ENCODE measurements around the gene PRKCE. TPM values are rescaled to one million over a fixed set of nuclear protein-coding genes. Genes with fewer than 3 reads are reported as not detected.

The PRKCE gene
- total and polyA plus RNA-seq, 2 experiments from 2014 or later, result 0.94 to 1.2 TPM

- TF ChIP-seq ZNF114 (CRISPR knock-in tag; IDR thresholded peaks at IDR 0.05), result no peak
- TF ChIP-seq ZNF331 (CRISPR knock-in tag; IDR thresholded peaks at IDR 0.05; ENCODE audit: low read depth), result no peak
- TF ChIP-seq CREB1 (CRISPR knock-in tag; IDR thresholded peaks at IDR 0.05; ENCODE audit: low read depth), result no peak
- no peak for TF ChIP-seq EZH2phosphoT487 (IDR thresholded peaks at IDR 0.05; ENCODE audit: unreplicated experiment)
These were observed 248.5 kb downstream of the PRKCE start (continued) for GRCh38 chr2:45899926-45900325.

- H3K36me3 Mint-ChIP-seq (ENCODE audit: low read depth), result no peaks in the 10 kb centered on the region
- H3K9me3 Mint-ChIP-seq, result no peaks in the 10 kb centered on the region
- H3K27ac Mint-ChIP-seq, result no peak overlapping the region
- Histone ChIP-seq H3K9me2 (ENCODE audit: insufficient read depth) (no peaks in the 10 kb centered on the region; the same call in 1 of the 2 replicates), H3K36me3 (ENCODE audit: insufficient read depth) (no peaks in the 10 kb centered on the region), H3F3A (replicated peaks; ENCODE audit: low read depth) (no peaks in the 10 kb centered on the region), H2AFZ (no peak overlapping the region), H3K27ac (ENCODE audit: low read depth) (no peak overlapping the region), H3K4me1 (ENCODE audit: insufficient read depth) (no peaks in the 10 kb centered on the region), H3K79me2 (replicated peaks; ENCODE audit: insufficient read depth) (no peaks in the 10 kb centered on the region), H3K27me3 (ENCODE audit: insufficient read depth) (no peaks in the 10 kb centered on the region), H3K4me2 (no peak overlapping the region), H4K20me1 (replicated peaks; ENCODE audit: insufficient read depth) (no peaks in the 10 kb centered on the region), H3K4me3 (no peak overlapping the region)
- no peaks in the 10 kb centered on the region for H3K4me1 Mint-ChIP-seq
- DNase-seq (ENCODE audit: low spot score) (no peak), ATAC-seq (no peak)
- H3K4me3 Mint-ChIP-seq, result no peak overlapping the region
- no peaks in the 10 kb centered on the region for H3K27me3 Mint-ChIP-seq (ENCODE audit: insufficient read depth, low read depth, poor library complexity)
- TF ChIP-seq EZH2 (IDR thresholded peaks at IDR 0.05; ENCODE audit: low read depth, unreplicated experiment), result no peak
- no peak for TF ChIP-seq ZNF462 (CRISPR knock-in tag; IDR thresholded peaks at IDR 0.05)
- TF ChIP-seq EZH2phosphoT487 (IDR thresholded peaks at IDR 0.05; ENCODE audit: unreplicated experiment), result no peak
- TF ChIP-seq ZNF114 (CRISPR knock-in tag; IDR thresholded peaks at IDR 0.05), result no peak
- TF ChIP-seq ZNF331 (CRISPR knock-in tag; IDR thresholded peaks at IDR 0.05; ENCODE audit: low read depth), result no peak
- TF ChIP-seq JUNB (IDR thresholded peaks at IDR 0.05; ENCODE audit: unreplicated experiment), result no peak
- no peak for TF ChIP-seq REST (IDR thresholded peaks at IDR 0.05; ENCODE audit: unreplicated experiment)
- no peak for TF ChIP-seq STAT1 (IDR thresholded peaks at IDR 0.05; ENCODE audit: unreplicated experiment)
These were observed 250.1 kb downstream of the PRKCE start for GRCh38 chr2:45901468-45902032.
